CD1c-positive myeloid dendritic cell (primary cell): ENCODE results near the gene EPB41.
"Not testable (repeated sequence)": the region's sequence is repeated elsewhere in the genome, so short reads cannot be mapped to it uniquely, and the experiment has no call there.

Experiments used
- DNase-seq: peaks from one replicate; pipeline ENCODE4 v3.0.0-alpha.2; 2016; ENCODE audit errors: extremely low spot score

The EPB41 gene

DNA sequence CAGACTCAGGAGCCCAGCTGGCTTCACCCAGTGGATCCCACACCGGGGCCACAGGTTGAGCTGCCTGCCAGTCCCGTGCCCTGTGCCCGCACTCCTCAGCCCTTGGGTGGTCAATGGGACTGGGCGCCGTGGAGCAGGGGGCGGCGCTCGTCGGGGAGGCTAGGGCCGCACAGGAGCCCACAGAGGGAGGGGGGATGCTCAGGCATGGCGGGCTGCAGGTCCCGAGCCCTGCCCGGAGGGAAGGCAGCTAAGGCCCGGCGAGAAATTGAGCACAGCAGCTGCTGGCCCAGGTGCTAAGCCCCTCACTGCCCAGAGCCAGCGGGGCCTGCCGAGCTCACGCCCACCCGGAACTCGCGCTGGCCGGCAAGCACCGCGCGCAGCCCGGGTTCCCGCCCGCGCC, 216.7 kb downstream of the EPB41 start:
- DNase-seq = not testable (repeated sequence)

- no peak for DNase-seq
These were observed 219.7 kb downstream of the EPB41 start for GRCh38 chr1:29133861-29134694.

- DNase-seq = no peak
These were observed 220.3 kb downstream of the EPB41 start for GRCh38 chr1:29134695-29135028.

DNA sequence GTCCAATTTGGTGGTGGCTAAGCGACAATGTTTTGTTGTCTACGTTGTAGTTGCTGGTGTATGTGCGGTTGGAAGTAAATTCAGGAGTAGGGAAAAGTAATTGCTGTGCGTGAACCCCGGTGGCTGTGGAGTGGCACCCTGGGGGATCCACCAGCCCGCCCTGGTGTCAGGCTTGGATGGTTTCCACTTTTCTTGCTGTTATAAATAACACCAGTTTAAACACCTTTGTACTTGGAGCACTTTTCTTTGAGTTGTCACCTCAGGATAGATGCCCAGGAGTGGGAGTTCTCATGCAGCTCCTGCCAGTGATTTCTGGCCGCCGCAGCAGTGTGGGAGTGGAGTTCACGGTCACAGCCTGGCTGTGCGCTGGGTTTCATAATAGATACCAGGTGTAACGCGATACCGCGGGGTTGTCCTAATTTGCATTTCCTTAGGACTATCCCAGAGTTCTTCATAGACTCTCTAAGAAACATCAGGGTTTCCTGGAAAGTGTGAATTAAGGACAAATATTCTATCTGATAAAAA, 222.1 kb downstream of the EPB41 start:
- no peak for DNase-seq

DNA sequence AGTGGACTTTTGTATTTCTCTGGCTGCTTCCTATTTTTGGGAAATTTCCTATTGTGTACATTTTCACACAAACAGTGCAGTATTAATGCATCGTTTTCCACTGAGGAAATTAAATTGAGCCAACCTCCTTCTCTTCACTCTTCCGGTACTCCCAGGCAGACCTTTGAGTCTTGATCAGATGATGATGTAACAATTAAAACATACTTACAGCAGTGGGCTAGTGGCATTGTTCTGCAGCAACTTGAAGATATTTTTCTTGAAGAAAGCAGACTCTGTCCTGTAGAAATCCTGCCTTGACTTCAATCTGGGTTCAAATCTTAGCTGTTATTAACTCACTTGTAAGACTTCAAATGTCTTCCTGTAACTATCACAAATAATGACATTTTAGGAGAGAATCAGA, 228.3 kb downstream of the EPB41 start:
- no peak for DNase-seq

GRCh38 chr1:29144178-29144577, 229.8 kb downstream of the EPB41 start:
- no peak for DNase-seq

GRCh38 chr1:29145739-29146437, 231.5 kb downstream of the EPB41 start:
- DNase-seq = no peak

GRCh38 chr1:29148656-29149491, 234.5 kb downstream of the EPB41 start:
- no peak for DNase-seq

DNA sequence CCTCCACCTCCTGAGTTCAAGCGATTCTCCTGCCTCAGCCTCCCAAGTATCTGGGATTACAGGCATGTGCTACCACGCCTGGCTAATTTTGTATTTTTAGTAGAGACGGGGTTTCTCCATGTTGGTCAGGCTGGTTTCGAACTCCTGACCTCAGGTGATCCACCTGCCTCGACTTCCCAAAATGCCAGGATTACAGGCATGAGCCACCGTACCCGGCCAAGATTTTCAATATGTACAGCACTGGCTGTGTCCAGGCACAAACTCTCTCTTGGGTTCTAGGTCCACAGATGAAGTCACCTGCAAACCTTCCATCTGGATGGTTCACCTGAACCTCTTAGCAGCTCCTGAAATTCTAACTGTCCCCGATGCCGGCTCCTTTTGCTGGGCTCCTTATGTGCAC, 236.0 kb downstream of the EPB41 start:
- DNase-seq = not testable (repeated sequence)

DNA sequence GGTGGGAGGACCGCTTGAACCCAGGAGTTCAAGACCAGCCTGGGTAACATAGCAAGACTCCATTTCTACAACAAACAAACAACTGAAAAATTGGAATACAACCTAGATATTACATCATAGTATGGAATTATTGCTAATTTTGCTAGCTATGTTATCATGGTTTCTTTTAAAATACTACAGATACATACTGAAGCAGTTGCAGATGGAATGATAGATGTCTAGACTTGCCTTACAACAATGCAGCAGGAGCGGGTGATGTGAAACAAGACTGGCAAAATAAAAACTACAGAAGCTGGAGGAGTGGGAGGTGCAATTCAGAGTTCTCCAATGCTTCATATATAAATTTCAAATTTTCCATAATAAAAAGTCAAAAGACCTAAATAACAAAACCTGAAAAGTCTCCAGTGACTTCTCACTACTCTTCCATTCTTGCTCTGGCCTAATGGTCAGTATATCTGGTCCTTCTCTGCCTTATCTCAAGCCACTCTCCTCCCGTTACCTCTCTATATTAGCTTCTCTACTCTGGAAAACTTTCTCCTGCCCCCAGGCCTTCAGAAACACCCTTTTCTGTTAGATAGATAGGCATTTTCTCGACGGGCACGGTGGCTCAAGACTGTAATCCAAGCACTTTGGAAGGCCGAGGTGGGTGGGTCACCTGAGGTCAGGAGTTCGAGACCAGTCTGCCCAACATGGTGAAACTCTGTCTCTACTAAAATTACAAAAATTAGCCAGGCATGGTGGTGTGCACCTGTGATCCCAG, 237.9 kb downstream of the EPB41 start:
- no peak for DNase-seq

DNA sequence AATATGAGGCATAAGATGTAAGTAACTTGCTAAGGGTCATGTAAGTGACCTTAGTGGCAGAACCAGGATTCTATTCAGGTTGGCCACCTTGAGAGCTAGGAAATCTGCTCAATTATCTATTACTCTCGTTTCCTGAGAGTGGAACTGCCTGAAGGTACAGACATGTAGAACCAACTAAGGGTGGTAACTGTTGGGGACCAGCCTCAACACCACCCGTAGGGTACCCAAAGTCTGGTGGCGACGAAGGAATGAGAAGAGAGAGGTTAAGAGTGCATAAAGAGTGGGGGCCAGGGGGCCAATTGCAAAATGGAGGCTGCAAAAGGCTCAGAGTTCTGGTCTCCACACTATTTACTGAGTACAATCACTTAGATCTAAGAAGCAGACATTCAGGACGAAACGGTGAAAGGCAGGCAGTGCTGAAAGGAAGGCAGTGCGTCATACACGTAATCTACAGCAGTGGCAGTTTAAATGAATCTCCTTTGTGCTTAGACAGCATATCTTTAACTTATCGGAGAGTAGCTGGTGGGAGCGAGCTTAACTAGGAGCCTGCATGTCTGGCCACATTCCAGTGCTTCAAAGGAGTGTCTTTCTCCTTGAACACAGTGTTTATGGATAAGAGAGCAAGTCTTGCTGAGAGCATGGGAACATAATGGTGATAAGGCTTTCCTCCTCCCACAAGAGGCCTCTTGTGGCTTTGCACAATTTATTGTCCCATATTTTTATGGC, 242.3 kb downstream of the EPB41 start:
- no peak for DNase-seq

GRCh38 chr1:29157269-29157601, 242.9 kb downstream of the EPB41 start:
- DNase-seq = no peak

- no peak for DNase-seq
These were observed 245.4 kb downstream of the EPB41 start for GRCh38 chr1:29159773-29160172.

- DNase-seq = no peak
These were observed 247.7 kb downstream of the EPB41 start for GRCh38 chr1:29162025-29162424.

DNA sequence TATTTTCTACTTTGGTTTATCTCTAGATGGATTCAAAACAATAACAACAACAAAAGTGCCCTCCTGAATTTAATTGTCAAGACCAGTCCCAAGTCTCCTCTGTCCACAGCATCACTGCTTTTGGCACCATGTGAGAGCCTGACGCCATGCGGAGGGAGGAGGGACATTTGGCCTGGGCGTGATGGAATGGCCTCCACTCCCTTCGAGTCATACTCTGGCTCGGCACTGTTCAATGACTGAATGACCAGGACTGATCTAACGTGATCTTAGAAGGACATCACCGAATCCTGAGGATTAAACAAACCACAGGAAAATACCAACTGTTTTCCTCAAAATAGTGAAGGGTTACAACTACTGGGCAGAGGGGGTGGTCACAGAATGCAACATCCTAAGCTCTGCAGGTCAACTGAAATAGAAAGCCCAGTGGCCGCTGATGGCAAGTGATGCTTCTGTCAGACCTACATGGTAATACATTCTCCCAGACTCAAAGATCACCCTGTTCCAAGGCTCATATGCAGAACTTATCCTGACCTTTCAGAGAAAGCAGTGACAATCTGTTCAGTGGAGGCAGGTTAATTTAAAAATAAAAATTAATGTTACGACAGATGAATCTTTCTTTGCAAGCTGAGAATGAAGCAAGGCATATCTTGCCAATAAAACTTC, 248.2 kb downstream of the EPB41 start:
- no peak for DNase-seq

- no peak for DNase-seq
These were observed 250.2 kb downstream of the EPB41 start for GRCh38 chr1:29164588-29164987.

DNA sequence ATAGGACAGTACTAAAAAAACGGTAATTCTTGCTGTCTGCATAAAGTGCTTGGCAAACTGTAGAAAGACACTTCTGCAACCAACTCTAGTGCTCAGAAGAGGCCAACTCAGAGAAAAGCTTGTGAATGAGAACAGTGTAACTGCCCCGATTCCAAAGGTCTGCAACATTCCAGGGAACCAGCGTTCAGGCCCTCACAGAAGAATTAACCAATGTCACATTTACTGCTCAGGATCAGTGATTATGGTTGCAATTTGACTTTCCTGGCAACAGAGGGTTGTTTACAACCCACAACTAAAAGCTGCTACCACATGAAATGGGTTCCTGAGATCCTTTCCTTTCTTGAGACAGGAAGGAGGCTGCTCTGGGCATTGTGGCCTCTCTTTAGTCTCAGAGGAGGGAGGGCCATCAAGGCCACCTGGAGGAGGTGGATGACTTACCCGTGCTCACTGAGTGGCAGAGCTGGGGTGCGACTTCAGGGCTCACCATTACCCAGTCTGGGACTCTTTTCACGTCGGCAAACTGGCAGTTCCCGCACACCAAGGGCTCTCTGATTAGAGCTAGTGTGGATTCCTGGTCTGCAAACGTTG, 252.0 kb downstream of the EPB41 start:
- no peak for DNase-seq

DNA sequence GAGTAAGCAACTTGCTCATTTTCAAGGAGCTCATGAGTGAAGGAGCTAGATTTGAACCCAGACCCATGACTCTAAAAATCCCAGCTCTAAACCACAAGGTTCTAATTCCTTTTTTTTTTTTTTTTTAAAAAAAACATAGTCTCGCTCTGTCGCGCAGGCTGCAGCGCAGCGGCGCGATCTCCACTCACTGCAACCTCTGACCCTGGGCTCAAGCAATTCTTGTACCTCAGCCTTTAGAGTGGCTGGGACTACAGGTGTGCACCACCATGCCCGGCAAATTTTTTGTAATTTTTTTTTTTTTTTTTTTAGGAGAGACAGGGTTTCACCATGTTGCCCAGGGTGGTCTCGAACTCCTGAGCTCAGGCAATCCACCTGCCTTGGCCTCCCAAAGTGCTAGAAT, 253.5 kb downstream of the EPB41 start:
- no peak for DNase-seq
